RWPE2 (cell line): ENCODE measurements around the gene TTC28.
"Not testable (repeated sequence)": the region's sequence is repeated elsewhere in the genome, so short reads cannot be mapped to it uniquely, and the experiment has no call there.

Experiments used
- ATAC-seq: fragments of 200-7000 bp; cut with Tn5 transposase; 3 replicates; pipeline ENCODE4 v1.9.1; 2021; ENCODE audit warnings: low read depth
- DNase-seq: peaks from one replicate; pipeline ENCODE4 v3.0.0-alpha.2; 2020; ENCODE audit warnings: low spot score
- H3K27ac ChIP-seq: fragments of 450-650 bp; 2 replicates; pipeline ENCODE4 v1.5.1; 2017; ENCODE audit warnings: mild to moderate bottlenecking; ENCODE audit not compliant: poor library complexity, severe bottlenecking
- H3K27me3 ChIP-seq: fragments of 250-450 bp; sonication (Bioruptor Pico); 2 replicates; pipeline ENCODE4 v1.5.1; 2021; ENCODE audit warnings: mild to moderate bottlenecking, moderate library complexity; ENCODE audit not compliant: insufficient read depth, poor library complexity, severe bottlenecking
- H3K36me3 ChIP-seq: fragments of 250-450 bp; sonication (Bioruptor Pico); 2 replicates; pipeline ENCODE4 v1.5.1; 2020; ENCODE audit warnings: low read depth, mild to moderate bottlenecking, moderate library complexity
- H3K4me1 ChIP-seq: fragments of 250-450 bp; sonication (Bioruptor Pico); 2 replicates; pipeline ENCODE4 v1.5.1; 2021; ENCODE audit warnings: mild to moderate bottlenecking, moderate library complexity; ENCODE audit not compliant: insufficient read depth, poor library complexity, severe bottlenecking
- H3K4me3 ChIP-seq: fragments of 250-450 bp; sonication (Bioruptor Pico); 2 replicates; pipeline ENCODE4 v1.5.1; 2021; ENCODE audit warnings: mild to moderate bottlenecking, moderate library complexity; ENCODE audit not compliant: severe bottlenecking
- H3K9me3 ChIP-seq: fragments of 250-450 bp; sonication (Bioruptor Pico); 2 replicates; pipeline ENCODE4 v1.5.1; 2021; ENCODE audit warnings: mild to moderate bottlenecking, moderate library complexity; ENCODE audit not compliant: severe bottlenecking
- CTCF ChIP-seq: fragments of 450-650 bp; IDR thresholded peaks from one replicate; pipeline ENCODE4 v1.5.1; 2017; ENCODE audit warnings: mild to moderate bottlenecking, moderate library complexity; ENCODE audit not compliant: poor library complexity, severe bottlenecking

Gene TTC28

GRCh38 chr22:28557184-28557583, 122.5 kb downstream of the TTC28 start:
- no peak for TF ChIP-seq CTCF
- H3K4me1 ChIP-seq: peaks cover 13% of the 10 kb centered on the region
- H3K4me3 ChIP-seq: no peak overlapping the region
- ATAC-seq: no peak
- H3K9me3 ChIP-seq: no peaks in the 10 kb centered on the region
- DNase-seq: no peak
- H3K27me3 ChIP-seq: no peaks in the 10 kb centered on the region
- H3K27ac ChIP-seq: no peak overlapping the region
- no peaks in the 10 kb centered on the region for H3K36me3 ChIP-seq

GRCh38 chr22:28553108-28553866, 126.4 kb downstream of the TTC28 start:
- H3K27ac ChIP-seq, H3K36me3 ChIP-seq, H3K4me1 ChIP-seq, H3K9me3 ChIP-seq, H3K27me3 ChIP-seq, ATAC-seq, H3K4me3 ChIP-seq, DNase-seq: not testable (repeated sequence)

GRCh38 chr22:28548406-28548805, 131.2 kb downstream of the TTC28 start:
- ATAC-seq: no peak
- no peak for TF ChIP-seq CTCF

GRCh38 chr22:28547132-28547842, 132.4 kb downstream of the TTC28 start:
- Histone ChIP-seq H3K27ac (peak overlapping the region; percentile 42), H3K36me3 (no peaks in the 10 kb centered on the region), H3K27me3 (no peaks in the 10 kb centered on the region), H3K4me3 (no peak overlapping the region), H3K4me1 (peaks cover 10% of the 10 kb centered on the region), H3K9me3 (peaks cover 4% of the 10 kb centered on the region)
- DNase-seq (no peak), ATAC-seq (peak; percentile 61)
- no peak for TF ChIP-seq CTCF

More at GRCh38 chr22:28548406-28548805, 131.2 kb downstream of the TTC28 start:
- Histone ChIP-seq H3K4me1 (peaks cover 10% of the 10 kb centered on the region), H3K27ac (peak overlapping the region; percentile 42), H3K27me3 (no peaks in the 10 kb centered on the region), H3K4me3 (no peak overlapping the region), H3K36me3 (no peaks in the 10 kb centered on the region), H3K9me3 (no peaks in the 10 kb centered on the region)
- no peak for DNase-seq

GRCh38 chr22:28544431-28544868, 135.2 kb downstream of the TTC28 start:
- Histone ChIP-seq H3K27me3 (no peaks in the 10 kb centered on the region), H3K4me1 (peaks cover 10% of the 10 kb centered on the region), H3K9me3 (peaks cover 4% of the 10 kb centered on the region), H3K36me3 (no peaks in the 10 kb centered on the region), H3K4me3 (no peak overlapping the region), H3K27ac (no peak overlapping the region)
- DNase-seq (no peak), ATAC-seq (0 out of 3 replicates have a peak, but pooled peaks have one; percentile 31)
- no peak for TF ChIP-seq CTCF
